Stimulated activated CD8-positive, alpha-beta memory T cell treated with anti-CD3 and anti-CD28 coated beads, Interleukin-15, amount 100 ng/mL, for 4 hours (primary cell): Measurements from ENCODE around the gene CEBPZOS.

Experiments used
- DNase-seq, 2 donors: peaks; one replicate each; pipeline ENCODE4 v3.0.0-alpha.2; 2020; ENCODE audit warnings: low read depth in 2 of 2

The CEBPZOS gene

DNA sequence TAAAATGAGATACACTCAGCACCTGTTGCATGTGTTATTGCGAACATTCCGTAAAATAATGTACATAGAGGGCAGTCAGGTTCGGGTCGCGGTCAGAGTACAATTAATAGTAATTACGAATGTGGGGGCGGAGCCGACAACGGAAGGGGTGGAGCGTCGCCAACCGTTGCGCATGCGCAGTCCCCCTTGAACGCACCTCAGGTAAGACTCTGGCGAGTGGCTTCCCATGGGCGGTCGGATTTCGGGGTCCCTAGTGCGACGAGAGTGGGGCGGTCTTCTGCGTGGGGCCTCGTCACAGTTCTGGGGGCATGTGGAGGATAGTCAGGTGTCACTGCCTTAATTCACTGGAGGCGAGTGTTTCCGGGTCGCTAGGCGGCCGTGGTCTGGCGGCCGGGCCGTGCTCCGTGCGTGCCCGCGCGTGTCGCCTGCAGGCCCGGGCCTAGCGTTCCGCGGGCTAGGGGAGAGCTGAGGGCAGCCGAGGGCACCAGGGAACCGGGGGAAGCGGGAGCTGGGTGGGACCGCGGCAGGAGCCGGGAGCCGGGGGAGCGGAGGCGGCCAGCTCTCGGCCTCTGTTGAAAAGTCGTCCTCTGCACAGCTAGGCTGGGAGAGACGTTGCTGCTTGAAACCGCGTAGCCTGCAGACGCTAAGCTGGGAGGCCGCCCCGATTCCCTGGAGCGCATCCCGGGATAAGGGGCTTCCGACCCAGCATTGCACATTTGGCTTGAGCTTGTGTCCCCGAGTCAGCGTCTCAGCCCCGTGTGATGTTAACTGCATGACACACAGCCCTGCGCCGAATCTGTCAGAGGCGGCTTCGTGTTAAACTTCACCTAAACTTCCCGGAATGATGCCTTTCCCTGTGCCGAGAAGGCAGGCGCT is at the start of gene CEBPZOS:
Gene CEBPZOS (plus strand): TSS at position 177 of the 876 bp plus-strand sequence. CDS start 3,209 bp downstream, outside the sequence.
- DNase-seq: peak; percentile 73 to 77

DNA sequence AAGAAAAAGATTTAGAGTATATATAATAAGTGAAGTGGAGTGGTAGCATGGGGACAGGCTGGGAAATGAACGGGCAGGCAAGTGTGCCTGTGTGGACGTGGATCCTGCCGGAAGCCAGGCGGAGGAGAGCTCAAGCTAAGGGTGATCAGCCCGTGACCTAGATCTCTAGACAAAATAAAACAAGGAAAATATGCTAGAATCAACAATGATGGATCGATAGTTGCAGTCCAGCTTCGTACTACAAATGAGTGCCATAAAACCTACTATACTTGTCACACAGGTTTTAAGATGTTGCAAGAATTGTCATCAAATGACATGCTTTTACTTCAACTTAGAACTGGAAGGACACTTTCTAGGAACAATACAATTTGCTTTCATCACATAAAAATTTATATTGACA is 48.0 kb upstream of the CEBPZOS start:
- no peak for DNase-seq

DNA sequence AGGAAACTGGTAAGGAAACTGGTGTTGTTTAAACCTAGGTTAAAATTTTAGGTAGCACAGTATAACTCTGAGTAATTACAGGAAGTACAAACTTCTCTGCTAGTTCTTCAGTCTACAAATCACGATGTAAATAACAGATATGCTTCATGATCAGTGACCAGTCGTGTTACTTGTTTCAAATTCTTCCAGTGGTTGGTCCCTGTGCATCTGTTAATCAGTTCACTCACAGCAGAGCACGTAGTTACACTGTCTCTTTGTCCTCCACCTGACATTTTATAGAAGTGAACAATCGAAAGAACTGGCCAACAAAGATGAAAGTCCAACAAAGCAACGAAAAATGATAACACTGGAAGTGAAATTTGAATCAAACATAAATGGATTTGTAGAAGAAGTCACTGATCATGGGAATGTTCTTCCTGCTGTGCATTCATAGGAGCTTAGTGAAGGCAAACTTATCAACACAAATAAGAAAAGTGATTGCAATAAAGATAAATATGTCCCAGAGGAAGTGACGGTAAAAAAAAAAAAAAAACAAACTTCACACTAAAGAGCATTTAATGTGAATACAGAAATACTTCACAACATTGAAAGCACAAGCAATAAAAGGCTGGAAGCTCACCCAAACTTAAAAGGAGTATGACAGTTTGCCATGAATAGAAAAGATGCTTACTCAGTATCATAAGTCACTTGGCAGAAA is 46.5 kb upstream of the CEBPZOS start:
- no peak for DNase-seq

DNA sequence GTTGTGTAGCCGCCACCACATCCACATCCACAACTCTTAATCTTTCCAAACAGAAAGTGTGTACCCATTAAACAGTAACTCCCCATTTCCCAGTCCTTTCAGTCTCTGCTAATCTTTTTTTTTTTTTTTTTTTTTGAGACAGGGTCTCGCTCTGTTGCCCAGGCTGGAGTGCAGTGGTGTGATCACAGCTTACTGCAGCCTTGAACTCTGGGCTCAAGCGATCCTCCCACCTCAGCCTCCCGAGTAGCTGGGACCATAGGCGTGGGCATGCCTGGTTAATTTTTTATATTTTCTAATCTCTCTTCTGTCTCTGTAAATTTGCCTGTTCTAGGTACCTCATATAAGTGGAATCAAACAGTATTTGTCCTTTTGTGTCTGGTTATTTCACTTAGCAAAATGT is 43.1 kb upstream of the CEBPZOS start:
- no peak for DNase-seq

DNA sequence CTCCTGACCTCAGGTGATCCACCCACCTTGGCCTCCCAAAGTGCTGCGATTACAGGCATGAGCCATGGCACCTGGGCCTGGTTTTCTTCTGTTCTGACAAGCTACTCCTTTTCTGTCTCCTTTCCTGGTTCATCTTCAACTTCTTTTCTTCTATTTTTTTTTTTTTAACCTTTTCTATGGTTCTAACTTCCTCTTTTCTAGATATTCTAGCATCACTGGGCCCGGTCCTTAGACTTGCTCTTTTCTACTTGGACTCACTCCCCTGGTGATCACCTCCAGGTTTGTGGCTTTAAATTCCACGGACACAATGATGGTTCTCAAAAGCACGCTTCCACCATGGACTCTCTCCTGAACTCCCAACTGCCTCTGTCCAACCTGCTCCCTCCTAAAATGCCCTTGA is 41.5 kb upstream of the CEBPZOS start:
- DNase-seq: no peak

DNA sequence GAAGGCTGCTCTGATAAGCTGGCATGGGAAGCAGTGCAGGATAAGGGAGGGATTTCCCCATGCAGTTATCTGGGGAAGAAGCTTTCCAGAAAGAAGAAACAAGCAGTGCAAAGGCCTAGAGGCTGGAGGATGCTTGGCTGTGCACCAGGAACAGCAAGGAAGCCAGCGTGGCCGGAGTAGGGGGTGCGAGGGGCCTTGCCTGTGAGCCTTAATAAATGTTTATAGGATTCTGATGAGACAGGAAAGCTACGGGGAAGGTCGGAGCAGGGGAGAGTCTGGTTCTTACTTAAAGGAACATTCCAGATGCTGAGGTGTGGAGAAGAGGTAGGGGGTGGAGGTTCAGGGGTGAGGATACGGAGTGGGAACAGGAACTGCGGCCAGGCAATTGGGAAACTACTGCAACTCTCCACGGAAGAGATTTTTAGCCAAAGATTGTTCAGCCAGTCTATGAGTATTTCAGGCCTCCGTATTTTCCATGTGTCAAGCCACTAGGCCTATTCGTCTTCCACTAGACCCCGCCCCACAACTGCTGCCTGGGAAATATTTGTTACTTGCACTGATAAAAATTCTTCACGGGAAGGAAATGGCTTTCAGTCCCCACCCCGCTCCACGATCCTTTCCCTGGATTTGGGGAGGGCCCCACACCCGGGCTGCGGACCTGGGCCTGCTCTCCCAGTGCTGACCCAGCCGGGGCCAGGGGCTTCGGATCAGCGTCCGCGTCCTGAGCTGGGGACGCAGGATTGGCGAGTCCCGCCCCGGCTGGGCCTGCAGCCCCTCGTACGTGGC is 40.0 kb upstream of the CEBPZOS start:
- no peak for DNase-seq

DNA sequence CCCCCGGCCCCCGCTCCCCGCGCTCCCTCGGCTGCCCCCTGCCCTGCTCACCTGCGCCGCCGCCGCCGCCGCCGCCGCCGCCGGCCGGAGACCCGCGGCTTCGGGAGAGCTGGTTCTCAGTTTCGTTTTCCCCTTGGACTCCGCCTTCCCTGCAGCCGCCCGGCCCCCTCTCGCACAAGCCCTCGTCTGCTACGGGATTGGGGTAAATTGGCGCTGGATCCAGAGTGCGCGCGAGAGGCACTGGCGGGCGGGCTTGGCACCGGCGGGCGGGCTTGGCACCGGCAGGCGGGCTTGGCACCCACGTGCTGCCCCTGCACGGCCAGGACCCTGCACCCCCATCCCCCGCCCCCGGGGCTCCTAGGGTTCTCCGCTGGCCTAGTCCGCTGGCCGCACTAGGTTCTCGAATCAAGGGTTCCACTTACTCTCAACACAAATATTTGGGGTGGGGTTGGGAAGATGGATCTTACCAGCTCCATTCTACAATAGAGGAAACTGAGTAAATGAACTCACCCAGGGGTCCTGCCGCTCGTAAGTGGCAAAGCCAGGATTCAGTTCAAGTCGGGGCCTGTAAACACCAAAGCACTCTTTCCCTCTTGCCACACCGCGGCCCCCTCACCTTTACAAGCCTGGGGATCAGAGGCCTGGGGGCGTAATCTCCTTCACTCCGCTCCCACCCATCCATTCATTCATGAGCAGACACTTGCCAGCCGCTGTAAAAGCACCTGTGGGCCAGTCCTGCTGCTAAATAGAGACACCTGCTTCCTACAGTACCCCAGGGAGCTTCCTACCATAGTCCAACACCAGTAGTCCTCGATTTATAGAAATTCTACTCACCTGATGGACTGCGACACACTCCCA is 39.2 kb upstream of the CEBPZOS start, which contains the start of gene EIF2AK2:
Gene EIF2AK2 (minus strand): TSS at position 124 of the 858 bp plus-strand sequence. CDS start 9,174 bp downstream, outside the sequence.
- peak; percentile 52 to 63 for DNase-seq

DNA sequence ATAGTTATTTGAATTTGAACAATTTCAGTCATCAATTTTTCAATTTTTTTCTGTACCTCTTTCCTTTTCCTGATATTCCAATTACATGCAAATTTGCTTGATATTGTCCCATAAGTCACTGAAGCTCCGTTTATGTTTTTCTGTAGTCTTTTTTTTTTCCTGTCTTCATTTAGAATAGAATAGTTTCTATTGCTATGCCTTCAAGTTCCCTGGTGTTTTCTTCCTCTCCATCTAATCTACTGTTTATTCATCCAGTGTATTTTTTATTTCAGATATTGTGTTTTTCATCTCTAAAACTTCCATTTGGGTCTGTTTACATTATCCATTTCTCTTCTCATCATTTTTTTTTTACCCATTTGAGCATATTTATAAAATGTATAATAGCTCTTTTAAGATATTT is 31.5 kb upstream of the CEBPZOS start:
- no peak for DNase-seq

DNA sequence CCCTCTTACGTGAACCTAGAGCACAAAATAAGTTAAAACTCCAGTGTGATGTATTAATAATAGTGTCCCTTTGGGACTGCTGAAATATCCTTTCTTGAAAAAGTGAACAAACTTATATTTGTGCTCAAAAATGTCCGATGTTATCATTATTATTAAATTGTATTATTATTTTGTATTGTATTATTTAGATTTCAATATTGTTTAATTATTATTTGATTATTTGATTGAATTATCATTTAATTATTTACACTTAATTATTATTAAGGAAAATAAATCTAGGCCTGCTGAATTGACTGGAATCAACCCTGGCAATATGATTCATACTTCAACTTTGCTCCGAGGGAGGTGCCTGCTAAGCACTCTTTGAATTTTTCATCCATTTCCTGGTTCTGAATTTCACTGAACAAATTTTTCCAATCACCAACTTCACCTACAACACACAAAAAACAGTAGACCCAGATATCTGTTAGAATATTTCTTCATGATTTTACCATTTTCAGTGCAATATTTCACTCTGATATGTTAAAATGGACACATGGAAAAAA is 28.6 kb upstream of the CEBPZOS start:
- DNase-seq: no peak

DNA sequence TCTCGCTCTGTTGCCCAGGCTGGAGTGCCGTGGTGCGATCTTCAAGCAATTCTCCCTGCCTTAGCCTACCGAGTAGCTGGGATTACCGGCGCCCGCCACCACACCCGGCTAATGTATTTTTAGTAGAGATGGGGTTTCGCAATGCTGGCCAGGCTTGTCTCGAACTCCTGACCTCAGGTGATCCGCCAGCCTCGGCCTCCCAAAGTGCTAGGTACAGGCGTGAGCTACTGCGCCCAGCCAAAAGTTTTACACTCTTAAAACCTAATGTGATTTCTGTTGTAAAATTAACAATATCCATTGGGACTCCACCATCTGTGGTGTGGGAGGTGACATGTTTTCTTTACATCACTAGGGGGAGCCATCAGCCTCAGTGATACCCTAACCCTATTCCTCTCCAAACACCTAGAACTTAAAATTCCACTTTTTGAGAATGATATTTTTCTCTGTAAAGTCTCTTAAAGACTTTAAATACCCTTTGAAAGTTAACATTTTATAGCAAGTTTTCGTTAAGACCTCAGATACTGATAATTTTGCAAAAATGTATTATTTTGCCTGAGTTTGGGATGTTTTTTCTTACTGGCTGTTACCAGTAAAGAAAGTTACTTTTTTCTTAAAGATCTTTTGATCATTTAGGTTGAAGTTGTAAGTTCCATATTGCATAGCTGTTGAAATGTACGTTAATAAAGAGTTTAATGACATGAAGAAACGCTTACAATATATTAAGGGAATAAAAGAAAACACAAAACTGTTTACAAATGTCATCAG is 27.9 kb upstream of the CEBPZOS start:
- no peak for DNase-seq

DNA sequence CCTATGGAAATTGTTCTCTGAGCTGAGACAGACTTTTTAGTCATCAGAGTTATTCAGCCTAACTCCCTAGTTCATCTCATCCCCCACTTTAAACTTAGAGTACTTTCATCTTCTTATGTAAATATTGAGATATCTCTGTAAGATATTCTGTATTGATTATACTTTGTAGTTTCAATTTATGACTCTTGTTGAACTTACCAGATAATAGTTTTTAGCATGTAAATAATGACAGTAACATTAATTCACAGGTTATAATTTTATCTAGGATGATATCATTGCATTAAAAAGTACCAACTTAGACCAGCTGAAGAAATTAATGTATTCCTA is 24.7 kb upstream of the CEBPZOS start:
- DNase-seq: no peak

DNA sequence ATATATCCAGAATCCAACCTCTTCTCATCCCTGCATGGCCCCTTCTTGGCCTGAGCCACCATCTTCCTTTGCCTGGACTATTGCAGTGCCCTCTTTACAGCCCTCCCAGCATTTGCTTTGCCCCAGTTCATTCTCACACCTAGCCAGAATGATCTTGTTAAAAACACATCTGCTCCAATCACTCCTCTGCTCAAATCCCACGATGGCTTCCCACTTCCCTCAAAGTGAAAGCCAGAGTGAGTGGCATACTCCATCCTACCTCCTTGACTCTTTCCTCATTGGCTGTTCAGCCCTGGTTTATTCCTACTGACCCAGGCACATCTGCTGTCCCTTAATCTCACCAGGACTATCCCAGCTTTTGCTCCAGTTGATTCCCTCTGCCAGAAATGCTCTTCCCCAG is 22.6 kb upstream of the CEBPZOS start:
- DNase-seq: no peak

DNA sequence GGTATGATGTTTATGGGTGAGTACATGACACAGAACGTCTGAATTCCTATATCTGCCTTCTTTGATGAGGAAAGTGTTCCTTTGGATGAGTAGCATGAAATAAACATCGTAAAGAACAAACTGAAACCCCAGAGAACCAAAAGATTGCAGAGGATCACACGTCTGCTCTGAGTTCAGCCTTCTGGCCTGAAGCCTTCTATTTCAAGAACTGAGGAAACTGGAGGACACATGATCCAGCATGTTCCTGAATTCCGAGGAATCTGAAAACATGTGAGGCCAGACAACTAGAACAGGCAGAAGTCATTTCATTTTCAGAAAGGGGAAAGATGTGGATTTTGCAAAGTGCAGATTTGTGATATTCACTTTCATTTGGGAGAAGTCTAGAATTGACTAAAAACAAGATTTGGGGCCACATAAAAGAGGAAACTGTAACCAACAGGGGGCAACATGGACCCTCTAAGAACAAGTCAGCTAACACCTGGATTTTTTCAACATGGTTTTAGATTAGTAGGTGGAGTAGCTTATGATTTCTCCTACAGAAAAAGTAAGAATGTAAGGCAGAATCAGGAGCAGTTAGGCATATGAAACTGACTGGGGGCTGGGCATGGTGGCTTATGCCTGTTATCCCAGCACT is 16.2 kb upstream of the CEBPZOS start:
- no peak for DNase-seq

DNA sequence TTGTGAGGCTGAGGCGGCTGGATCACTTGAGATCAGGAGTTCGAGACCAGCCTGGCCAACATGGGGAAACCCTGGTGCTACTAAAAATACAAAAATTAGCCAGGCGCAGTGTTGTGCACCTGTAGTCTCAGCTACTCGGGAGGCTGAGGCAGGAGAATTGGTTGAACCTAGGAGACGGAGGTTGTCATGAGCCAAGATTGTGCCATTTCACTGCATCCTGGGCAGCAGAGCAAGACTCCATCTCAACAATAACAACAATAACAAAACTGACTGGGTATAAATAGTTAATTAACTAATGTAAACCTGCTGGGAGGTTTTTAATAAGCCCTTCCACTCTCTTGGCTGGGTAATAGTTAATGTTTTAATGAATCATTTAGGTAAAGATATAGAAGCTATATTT is 15.7 kb upstream of the CEBPZOS start:
- no peak for DNase-seq

DNA sequence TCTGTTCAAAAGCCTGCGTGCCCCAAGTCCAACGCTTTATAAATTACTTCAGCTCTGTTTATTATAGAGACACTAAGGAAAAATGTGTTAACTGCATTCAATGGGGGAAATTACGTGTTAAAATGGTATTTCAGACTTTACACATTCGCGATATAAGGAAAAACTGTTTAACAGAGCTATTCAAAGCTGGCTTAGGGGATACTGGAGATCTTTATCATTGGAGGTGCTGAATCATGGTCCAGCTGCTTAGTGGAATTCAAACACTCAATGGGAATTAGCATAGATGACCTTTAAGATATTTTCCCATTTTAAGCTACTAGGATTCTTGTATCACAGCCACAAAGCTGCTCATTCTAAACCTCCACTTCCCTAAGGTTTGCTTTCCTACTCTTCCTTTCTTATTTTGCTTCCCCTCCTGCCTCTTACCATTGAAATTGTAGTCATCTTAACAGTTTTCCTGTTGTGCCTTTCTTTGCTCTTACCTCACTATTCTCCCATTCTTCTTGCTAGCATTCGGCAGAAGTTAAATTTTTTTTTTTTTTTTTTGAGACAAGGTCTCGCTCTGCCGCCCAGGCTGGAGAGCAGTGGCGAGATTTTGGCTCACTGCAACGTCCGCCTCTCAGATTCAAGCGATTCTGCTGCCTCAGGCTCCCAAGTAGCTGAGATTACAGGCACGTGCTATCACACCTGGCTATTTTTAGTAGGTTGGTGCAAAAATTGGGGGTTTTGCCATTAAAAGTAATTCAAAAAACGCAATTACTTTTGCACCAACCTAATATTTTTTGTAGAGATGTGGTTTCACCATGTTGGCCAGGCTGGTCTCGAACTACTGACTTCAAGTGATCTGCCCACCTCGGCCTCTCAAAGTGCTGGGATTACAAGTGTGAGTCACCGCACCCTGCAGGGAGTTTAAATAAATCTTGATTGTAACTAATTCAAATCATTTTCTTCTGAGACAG is 14.3 kb upstream of the CEBPZOS start:
- no peak for DNase-seq

DNA sequence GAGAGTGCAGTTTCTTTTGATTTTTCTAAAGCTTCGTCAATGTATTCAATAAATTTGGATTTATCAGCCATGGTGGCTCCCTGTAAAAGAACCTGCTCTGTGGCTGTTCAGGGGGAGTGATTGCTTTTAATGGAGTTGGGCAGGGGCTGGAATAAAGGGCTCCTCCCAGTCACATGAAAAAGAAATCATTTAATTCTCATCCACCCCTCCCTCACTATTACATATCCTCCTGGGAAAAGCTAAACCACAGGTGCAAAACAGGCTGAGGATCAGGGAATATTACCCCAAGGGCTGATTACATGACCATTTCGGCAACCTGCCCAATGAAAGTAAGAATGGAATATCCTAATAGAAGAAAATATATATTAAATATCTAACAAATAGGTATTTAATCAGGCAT is 7.7 kb upstream of the CEBPZOS start, which contains the start of gene SULT6B1:
Gene SULT6B1 (minus strand): TSS at position 101 of the 400 bp plus-strand sequence. CDS start 30 bp downstream, at position 71.
- no peak for DNase-seq

DNA sequence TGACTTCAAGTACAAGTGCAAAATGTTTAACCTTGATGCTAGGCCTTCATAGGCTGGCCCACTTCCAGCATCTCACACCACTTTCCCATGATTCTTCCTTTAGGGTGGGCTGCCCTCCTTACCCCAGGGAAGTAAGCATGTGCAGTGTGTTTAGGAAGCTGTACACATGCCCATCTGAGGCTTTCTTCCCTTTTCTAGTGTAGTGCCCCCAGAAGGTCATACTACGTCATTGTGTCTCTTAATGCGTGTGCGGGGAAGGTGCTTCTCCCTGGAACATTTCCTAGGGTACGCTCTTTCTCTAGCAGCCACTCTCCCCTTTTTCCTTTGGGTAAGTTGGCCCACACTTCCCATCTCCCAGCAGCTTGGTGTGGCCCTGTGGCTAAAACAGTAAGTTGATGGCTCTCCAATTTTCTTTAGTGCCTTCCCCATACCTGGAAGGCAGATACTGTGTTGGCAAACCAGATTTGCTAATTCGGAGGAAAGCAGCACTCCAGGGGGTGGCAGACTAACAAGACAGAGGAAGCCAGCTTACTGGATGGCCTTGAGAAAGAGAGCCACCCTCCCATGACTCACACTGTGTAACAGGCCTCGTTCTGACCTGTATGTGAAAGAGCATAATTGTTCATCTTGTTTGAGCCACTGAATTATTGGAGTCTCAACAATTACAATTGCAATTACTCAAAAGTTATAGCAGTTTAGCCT is 6.7 kb upstream of the CEBPZOS start:
- DNase-seq: no peak

DNA sequence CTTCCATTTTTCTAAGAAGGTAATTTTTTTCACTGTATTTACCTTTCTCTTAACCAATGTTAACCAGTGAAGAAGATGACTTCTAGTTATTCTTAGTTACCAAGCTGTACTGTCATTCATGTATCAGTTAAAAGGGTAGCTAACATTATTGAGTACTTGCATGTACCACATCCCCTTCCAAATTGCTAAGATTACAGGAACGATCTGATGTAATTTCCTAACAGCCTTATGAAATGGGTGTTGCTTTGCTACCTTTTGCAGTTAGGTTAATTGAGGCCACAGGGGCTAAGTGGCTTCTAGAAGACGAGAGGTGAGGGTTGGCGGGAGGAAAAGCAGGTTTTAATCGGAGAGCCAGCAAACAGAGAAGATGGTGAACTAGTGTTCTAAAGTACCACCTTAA is 6.0 kb upstream of the CEBPZOS start:
- no peak for DNase-seq
